Activated T-cell treated with anti-CD3 and anti-CD28 coated beads, Interleukin-2, amount 50 U/mL, for 1 hour (primary cell): ENCODE data around the gene GRHL3.
A peak's percentile ranks its signal among the peaks of the same experiment; 100 is the strongest.

Source experiments
- DNase-seq: peaks from one replicate; pipeline ENCODE4 v3.0.0-alpha.2; 2020

GRHL3 gene

GRCh38 chr1:24374891-24375786 is 56.0 kb downstream of the GRHL3 start:
- DNase-seq: no peak

DNA sequence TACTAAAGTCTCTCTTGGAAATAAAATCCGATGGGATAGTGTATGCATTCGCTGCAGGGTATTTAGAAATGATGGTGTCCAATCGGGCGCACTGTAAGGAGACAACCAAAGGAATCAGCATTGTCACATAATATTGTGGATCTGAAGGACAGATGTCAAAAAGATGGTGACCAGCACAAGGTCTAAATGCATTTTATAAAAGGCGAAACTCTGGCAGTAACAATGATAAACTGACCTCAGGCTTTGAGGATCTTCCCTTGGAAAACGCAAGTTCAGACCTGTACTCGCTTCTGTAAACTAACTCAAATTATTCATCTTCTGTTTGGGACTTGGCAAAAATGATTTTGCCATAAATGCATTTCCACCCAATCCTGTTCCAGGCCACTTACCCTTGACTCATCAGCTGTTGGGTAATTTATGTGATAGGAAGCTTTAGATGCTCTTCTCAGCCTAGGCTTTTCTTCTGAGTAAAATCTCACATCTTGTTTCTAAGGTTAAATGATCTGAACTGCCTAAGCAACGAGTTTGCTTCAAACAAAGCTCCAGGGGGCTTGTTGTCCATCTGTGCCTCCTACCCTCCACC is 60.7 kb downstream of the GRHL3 start:
- no peak for DNase-seq

DNA sequence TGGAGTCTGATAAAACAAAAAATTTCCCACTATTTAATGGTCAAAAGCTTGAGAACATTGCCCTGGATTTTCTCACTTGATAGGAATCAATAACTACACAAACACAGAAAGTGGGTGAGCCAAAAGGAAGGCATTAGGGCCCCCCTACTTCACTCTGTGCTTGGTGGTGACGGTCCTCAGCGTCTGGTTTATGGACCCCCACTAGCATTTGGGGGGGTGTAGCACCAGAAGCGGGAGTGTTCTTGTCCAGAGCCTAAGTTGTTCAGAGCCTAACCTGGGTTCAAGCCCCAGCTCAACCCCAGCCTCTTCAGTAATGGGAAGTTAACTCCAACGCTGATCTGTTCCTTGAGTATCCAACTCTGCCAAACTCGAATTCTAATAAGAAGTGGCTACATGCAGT is 61.4 kb downstream of the GRHL3 start:
- DNase-seq: no peak

DNA sequence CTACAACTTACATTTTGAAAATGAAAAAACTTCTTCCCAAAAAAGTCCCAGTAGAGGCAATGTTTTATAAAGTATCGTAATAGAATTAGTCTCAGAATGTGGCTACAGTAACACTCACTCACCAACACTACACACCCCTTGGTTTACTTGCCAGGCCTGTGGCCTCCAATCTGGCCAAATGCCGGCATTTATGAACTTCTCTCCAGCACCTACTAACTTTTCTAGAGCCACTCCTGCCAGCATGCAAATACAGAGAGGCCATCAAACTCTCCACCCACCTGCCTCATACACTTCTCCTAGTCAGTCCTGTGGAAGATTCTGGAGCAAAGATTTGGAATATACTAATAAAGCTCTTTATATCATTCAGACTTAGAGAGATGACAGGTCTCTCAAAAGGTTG is 62.1 kb downstream of the GRHL3 start:
- DNase-seq: no peak

DNA sequence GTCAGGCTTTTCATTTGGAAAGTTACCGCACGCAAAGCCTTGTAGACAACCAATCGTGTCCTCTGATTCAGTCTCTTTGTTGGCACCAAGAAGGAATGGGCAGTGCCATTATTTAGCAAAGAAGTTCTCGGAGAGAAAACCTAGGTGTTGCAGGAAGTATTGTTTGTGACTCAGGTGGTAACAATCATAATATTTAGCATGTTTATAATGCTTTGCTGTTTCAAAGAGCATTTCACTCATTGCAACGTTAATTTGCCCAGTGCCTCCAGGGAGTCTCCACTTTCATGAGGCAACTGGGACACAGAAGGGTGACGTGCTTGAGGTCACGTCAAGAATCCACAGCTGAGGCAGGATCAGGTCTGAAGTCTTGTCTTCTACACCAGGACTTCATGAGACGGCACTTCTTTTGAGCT is 63.0 kb downstream of the GRHL3 start:
- DNase-seq: no peak

GRCh38 chr1:24383381-24383940 is 64.3 kb downstream of the GRHL3 start:
- DNase-seq: no peak

DNA sequence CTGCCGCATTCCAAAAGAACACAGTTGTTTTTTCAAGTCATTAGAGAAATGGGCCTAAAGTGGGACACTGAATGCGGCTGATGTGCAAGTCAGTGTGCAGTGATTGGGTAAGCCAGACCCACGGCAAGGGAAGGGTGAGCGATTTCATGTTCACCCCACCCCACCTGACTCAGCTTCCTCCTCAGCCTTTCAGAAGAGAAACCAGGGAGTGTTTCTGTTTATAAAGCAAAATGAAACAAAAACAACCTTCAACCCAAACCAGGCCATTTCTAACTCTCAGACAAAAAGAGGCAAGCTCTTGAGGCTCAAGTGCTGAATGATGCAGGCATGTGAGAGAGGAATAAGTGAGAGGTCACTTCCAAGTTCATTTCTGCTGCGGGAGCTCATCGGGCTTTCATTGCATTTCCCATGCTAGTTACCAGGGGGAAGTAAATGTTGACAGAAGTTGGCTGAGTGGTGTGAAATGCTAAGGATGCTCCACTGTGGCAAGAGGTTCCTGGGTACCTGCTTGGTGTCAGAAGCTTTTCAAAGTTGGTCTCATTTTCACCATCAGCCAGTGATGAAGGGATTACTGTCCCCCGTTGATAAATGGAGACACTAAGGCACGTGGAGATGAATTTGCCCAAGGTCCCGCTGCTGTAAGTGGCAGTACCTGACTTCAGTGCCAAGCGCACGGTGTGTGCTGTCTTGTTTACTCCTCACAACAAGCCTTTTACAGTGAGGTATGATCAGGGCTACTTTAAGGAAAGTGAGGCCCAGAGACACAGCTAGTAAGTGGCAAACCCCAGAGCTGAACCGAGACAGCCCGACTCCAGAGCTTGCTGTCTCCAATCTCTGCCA is 65.3 kb downstream of the GRHL3 start:
- no peak for DNase-seq

GRCh38 chr1:24385160-24385940 is 66.2 kb downstream of the GRHL3 start:
- DNase-seq: peak; percentile 36

DNA sequence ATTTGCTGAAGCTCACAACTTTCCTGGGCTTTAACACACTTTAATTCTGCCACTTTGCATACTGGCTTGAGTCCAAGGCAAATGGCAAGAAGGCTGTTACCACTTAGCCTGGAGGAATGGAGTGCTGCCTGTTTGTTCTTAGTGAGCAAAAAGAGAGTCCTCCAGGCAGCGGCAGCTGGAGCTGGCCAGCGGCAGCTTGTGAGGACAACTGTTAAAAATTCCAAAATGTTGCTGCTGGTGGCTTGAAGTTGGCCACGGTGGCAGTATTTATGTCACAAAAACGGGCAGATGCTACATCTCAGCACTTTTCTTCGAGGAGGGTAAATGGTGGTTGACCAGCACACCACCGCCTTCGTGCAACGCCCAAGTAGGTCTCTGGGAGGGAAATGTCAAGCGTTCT is 67.1 kb downstream of the GRHL3 start:
- no peak for DNase-seq

GRCh38 chr1:24386931-24387330 is 67.8 kb downstream of the GRHL3 start:
- no peak for DNase-seq

- DNase-seq: no peak
These were observed 68.5 kb downstream of the GRHL3 start for GRCh38 chr1:24387636-24388175.

GRCh38 chr1:24388331-24388885 is 69.3 kb downstream of the GRHL3 start:
- DNase-seq: no peak

- no peak for DNase-seq
These were observed 70.1 kb downstream of the GRHL3 start for GRCh38 chr1:24389231-24389678.

DNA sequence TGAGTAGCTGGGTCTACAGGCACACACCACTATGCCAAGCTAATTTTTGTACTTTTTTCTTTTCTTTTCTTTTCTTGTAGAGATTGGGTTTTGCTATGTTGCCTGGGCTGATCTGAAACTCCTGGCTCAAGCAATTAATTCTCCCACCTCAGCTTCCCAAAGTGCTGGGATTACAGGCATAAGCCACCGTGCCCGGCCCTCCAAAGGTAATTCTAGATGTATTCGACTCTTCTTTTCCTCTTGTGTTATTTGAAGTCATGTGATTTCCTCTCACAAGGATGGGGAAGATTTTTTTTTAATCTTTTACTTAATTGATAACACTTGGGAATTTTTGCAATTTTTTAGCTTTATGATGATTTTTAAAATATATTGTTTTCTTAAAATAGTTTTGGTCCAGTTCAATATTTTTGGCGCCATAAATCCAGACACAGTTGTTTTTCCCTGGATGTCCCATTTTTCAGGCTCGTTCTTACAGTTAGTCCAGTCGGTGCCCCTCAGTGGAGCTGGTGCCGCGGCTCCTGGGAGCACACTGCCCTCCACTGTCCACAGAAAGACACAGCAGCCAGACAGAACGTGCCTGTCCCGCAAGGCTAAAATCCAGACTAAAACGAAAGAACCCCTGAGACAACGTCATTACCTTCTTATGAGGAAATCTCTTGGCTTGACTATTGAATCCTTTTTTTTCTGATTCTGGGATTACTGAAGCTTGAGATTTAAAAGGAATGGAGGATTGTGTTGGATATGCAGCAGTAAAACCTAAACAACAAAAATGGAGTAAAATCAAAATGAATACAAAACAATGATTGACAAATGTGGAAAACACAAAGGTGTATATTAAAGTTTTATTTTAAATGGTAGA is 72.0 kb downstream of the GRHL3 start:
- DNase-seq: peak; percentile 70

- DNase-seq: peak; percentile 72
These were observed 72.9 kb downstream of the GRHL3 start for GRCh38 chr1:24391882-24392603.

DNA sequence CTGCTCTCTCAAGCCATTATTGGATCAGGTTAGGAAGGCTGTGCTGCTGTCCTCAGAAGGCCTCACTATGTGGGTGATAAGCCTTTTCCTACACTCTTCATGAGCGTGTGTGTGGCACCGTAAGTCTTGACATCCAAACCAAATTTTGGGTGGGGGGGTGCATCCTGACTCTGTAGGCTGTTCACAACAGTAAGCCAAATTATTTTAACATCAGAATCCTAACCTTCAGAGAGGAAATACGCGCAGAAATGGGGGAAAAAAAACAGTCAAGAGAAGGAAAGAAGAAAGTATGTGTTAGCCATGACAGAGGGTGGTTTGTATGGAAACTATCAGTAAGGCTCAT is 73.4 kb downstream of the GRHL3 start:
- DNase-seq: no peak

DNA sequence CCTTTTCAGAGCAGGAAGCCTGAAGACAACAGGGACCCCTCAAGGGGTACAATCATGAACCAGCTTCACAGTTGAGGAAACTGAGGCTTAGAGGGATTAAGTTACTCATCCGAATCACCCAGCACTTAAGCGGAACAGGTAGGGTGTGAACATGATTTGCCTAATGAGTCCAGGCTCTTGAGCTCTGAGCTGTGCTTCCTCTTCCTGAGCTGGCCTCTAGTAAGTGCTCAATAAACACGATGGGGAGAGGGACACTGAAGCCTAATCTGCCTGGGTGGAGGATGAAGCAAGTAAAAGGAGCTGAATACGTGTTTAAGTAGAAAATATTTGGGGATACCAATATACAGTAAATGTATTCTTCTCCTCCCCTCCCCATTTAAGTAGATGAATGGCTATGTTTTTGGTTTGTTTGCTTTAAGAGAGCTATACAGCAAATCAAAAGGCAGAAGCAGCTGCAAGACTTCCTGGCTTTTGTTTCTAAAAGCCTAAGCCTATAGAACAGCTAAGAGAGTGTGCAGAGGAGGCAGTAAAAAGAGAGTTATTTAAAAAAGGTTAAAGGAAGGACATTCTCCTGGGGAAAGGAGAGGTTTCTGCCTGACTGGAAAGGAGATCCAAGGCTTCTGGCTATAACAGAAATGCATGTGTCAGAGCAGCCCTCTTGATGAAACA is 74.0 kb downstream of the GRHL3 start:
- DNase-seq: no peak

DNA sequence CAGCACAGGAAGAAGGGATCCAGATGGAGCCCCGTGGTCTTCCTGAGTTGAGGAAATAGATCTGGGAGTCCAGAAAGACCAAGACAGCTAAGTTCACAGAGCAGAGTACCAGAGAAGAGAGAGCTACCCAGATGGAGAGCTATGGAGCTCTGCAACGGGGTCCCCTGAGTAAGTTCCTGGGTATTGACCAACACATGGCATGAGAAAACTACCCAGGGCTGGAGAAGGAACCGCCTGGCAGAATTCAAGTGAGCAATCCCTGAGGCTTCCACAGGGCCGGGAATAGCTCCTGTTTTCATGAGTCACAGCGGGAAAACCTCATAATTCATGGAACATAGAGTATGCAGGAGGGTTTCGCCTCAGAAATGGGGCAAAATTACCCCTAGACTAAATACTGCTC is 74.7 kb downstream of the GRHL3 start:
- DNase-seq: no peak

DNA sequence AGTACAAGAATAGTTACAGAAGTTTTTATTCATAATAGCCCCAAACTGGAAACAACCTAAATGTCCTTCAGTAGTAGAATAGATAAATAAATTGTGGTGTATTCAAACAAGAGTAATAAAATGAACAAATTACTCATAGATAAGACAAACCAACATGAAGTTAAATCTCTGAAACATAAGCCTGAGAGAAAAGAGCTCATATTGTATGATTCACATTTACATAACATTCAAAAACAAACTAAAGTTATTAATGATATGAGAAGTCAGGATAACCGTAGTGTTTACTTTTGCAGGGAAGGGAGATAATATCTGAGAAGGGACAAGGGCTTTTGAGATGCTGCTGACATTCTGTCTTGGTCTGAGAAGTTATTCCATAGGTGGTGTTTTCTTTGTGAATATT is 80.9 kb downstream of the GRHL3 start:
- DNase-seq: no peak

DNA sequence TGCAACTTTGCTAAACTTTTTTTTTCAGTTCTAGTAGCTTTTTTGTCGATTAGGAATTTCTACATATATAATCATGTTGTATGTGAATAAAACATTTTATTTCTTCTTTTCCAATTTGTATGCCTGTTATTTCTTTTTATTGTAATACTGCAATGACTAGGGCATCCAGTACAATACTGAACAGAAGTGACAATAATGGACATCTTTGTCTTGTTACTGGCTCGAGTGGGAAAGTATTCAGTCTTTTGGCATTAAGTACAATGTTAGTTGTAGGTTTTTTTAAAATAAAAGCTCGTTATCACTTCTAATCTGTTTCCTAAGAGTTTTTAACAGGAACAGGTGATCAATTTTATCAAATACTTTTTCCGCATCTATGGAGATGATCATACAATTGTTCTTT is 84.6 kb downstream of the GRHL3 start:
- DNase-seq: no peak
